Measurements from ENCODE around the gene DYNLRB2. TPM values are rescaled to one million over a fixed set of nuclear protein-coding genes. Genes with fewer than 3 reads are reported as not detected.

Gene DYNLRB2
- total and polyA plus RNA-seq, 4 donors: 0.58 to 0.92 TPM; not detected in 2

- Histone ChIP-seq H3K9ac (ENCODE audit: low read depth in 1 of 2, low read length in 2 of 2) (no peak overlapping the region), H3K36me3 (ENCODE audit: control insufficient read depth in 4 of 4, insufficient read depth in 3 of 4, low read depth in 1 of 4, low read length in 3 of 4) (no peaks in the 10 kb centered on the region), H3K4me1 (ENCODE audit: control insufficient read depth in 4 of 4, insufficient read depth in 4 of 4, low read length in 3 of 4) (no peaks in the 10 kb centered on the region), H3K27ac (ENCODE audit: low read depth in 1 of 2, low read length in 2 of 2) (no peak overlapping the region), H3K27me3 (ENCODE audit: control insufficient read depth in 4 of 4, insufficient read depth in 4 of 4, low read length in 3 of 4) (no peaks in the 10 kb centered on the region), H3K4me3 (ENCODE audit: low read depth in 1 of 3, low read length in 3 of 3) (no peak overlapping the region), H3K9me3 (ENCODE audit: control insufficient read depth in 4 of 4, low read length in 3 of 4) (no peaks in the 10 kb centered on the region)
- TF ChIP-seq RAD21 (IDR thresholded peaks at IDR 0.05): peak in 1 of 2 donors; percentile 14
- no peak for TF ChIP-seq RXRA (IDR thresholded peaks at IDR 0.05)
- peak; percentile 13 to 26 for TF ChIP-seq HNF4A (conservative IDR thresholded peaks at IDR 0.05)
- TF ChIP-seq GABPA (IDR thresholded peaks at IDR 0.05 in 1 of 2, conservative IDR thresholded peaks at IDR 0.05 in 1 of 2): no peak
- no peak for TF ChIP-seq YY1 (IDR thresholded peaks at IDR 0.05)
- 69% methylated on average over 2 of the region's 2 CpGs for WGBS
- no peak for DNase-seq (ENCODE audit: low spot score)
Observed at GRCh38 chr16:80592273-80592672, 51.5 kb downstream of the DYNLRB2 start.

GRCh38 chr16:80594756-80595155, 54.0 kb downstream of the DYNLRB2 start:
- Histone ChIP-seq H3K4me3 (ENCODE audit: low read depth in 1 of 3, low read length in 3 of 3) (no peak overlapping the region), H3K4me1 (ENCODE audit: control insufficient read depth in 4 of 4, insufficient read depth in 4 of 4, low read length in 3 of 4) (no peaks in the 10 kb centered on the region), H3K36me3 (ENCODE audit: control insufficient read depth in 4 of 4, insufficient read depth in 3 of 4, low read depth in 1 of 4, low read length in 3 of 4) (no peaks in the 10 kb centered on the region), H3K27me3 (ENCODE audit: control insufficient read depth in 4 of 4, insufficient read depth in 4 of 4, low read length in 3 of 4) (no peaks in the 10 kb centered on the region), H3K27ac (ENCODE audit: low read depth in 1 of 2, low read length in 2 of 2) (no peak overlapping the region), H3K9me3 (ENCODE audit: control insufficient read depth in 4 of 4, low read length in 3 of 4) (no peaks in the 10 kb centered on the region), H3K9ac (ENCODE audit: low read depth in 1 of 2, low read length in 2 of 2) (no peak overlapping the region)
- DNase-seq (ENCODE audit: low spot score): no peak
- TF ChIP-seq NR2F2 (IDR thresholded peaks at IDR 0.05): no peak
- no peak for TF ChIP-seq ATF3 (IDR thresholded peaks at IDR 0.05)
- TF ChIP-seq MAX (IDR thresholded peaks at IDR 0.05): no peak
- TF ChIP-seq GABPA (IDR thresholded peaks at IDR 0.05 in 1 of 2, conservative IDR thresholded peaks at IDR 0.05 in 1 of 2): no peak
- no peak for TF ChIP-seq SP1 (IDR thresholded peaks at IDR 0.05)
- TF ChIP-seq FOXA1 (IDR thresholded peaks at IDR 0.05): no peak
- no peak for TF ChIP-seq REST (IDR thresholded peaks at IDR 0.05)
- no peak for TF ChIP-seq JUND (IDR thresholded peaks at IDR 0.05)
- no peak for TF ChIP-seq ZBTB33 (IDR thresholded peaks at IDR 0.05)
- TF ChIP-seq YY1 (IDR thresholded peaks at IDR 0.05): no peak
- TF ChIP-seq FOXA2 (IDR thresholded peaks at IDR 0.05): no peak
